Erythroblast (primary cell): ENCODE measurements around the gene DPP8.

Experiments used
- GATA1 ChIP-seq: IDR thresholded peaks from 2 replicates; pipeline ENCODE4 v1.6.1; 2011; ENCODE audit warnings: low read depth, mild to moderate bottlenecking, control low read depth, low read length, moderate library complexity
- POLR2A ChIP-seq: IDR thresholded peaks from 2 replicates; pipeline ENCODE4 v1.6.1; 2011; ENCODE audit warnings: mild to moderate bottlenecking, low read length

DNA sequence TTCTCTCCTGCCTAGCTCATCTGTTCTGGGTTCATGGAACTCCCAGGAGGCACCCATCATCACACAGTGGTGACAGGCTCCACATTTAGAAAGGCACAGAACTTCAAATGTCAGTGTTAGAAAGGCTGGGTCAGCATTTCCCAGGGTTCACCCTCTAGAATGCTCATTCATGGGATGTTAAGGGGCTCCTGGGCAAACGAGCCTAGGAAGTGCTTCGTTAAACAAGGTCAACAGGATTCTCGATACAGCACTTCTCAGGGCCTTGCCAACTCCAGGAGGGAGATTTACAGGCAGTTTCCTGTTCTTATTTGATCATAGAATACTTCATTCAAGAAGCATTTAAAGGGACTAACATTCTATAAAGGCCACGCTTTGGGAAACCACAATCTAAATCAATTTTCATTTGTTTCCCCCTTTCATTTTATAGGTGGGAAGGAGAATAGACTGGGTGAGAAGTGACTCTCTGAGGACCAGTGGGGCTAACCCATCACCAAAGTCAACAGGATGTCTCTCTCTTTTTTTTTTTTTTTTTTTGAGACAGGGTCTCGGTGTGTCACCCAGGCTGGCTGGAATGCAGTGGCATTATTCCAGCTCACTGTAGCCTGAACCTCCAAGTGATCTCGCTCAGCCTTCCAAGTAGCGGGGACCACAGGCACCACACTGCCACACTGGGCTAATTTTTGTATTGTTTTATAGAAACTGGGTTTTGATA, 109.0 kb downstream of the DPP8 start:
- no peak for TF ChIP-seq POLR2A
- TF ChIP-seq GATA1, result no peak
